Calu3 (cell line): ENCODE measurements around the gene CRYBB3. TPM values are rescaled to one million over a fixed set of nuclear protein-coding genes. Genes with fewer than 3 reads are reported as not detected.

Experiments
- BruUV-seq: library from RNA; stranded (reverse); fragments of 400-500 nt; replicated peaks from 2 replicates; lab custom pipeline; 2021; lab: Mats Ljungman, UMichigan
- CTCF ChIA-PET: fragments of 300-600 bp; sonication (Branson Sonifier 250); formaldehyde crosslinking; loops from one replicate; lab custom pipeline; 2022; ENCODE audit warnings: antibody characterized with exemption; lab: Charles Lee
- DNase-seq: peaks from one replicate; pipeline ENCODE4 v3.0.0; 2022
- H3K27ac Mint-ChIP-seq: one replicate; pipeline ENCODE4 v1.8.0; 2022; ENCODE audit warnings: mixed read lengths; ENCODE audit not compliant: unreplicated experiment
- H3K27me3 Mint-ChIP-seq: one replicate; pipeline ENCODE4 v1.8.0; 2022; ENCODE audit warnings: mixed read lengths; ENCODE audit not compliant: unreplicated experiment
- H3K36me3 Mint-ChIP-seq: one replicate; pipeline ENCODE4 v1.8.0; 2022; ENCODE audit warnings: mild to moderate bottlenecking, moderate library complexity, mixed read lengths; ENCODE audit not compliant: insufficient read depth, unreplicated experiment
- H3K4me1 Mint-ChIP-seq: one replicate; pipeline ENCODE4 v1.8.0; 2022; ENCODE audit warnings: mild to moderate bottlenecking, low read depth, mixed read lengths; ENCODE audit not compliant: unreplicated experiment
- H3K4me3 Mint-ChIP-seq: one replicate; pipeline ENCODE4 v1.8.0; 2022; ENCODE audit warnings: mild to moderate bottlenecking, low read depth, moderate library complexity, mixed read lengths; ENCODE audit not compliant: unreplicated experiment
- H3K9me3 Mint-ChIP-seq: one replicate; pipeline ENCODE4 v1.8.0; 2022; ENCODE audit warnings: low read depth, mixed read lengths; ENCODE audit not compliant: unreplicated experiment
- CTCF ChIP-seq: fragments of 200-600 bp; IDR thresholded peaks from one replicate; pipeline ENCODE4 v1.8.0; 2022; ENCODE audit warnings: antibody characterized with exemption; ENCODE audit not compliant: unreplicated experiment
- intact Hi-C: fragments of 100-400 bp; cut with micrococcal nuclease; formaldehyde crosslinking; loops from one replicate; pipeline ENCODE4 v1.10.0; 2022; ENCODE audit not compliant: unreplicated experiment
- total RNA-seq: library from RNA; stranded (reverse); gene quantifications from 2 replicates; pipeline ENCODE4 v1.2.3, GENCODE V29; 2022

Gene CRYBB3
- total RNA-seq, 1 experiment from 2014 or later = 1.4 TPM

- Mint-ChIP-seq H3K27me3 (peaks cover 25% of the 10 kb centered on the region), H3K27ac (no peak overlapping the region), H3K4me3 (no peak overlapping the region), H3K4me1 (no peaks in the 10 kb centered on the region), H3K36me3 (no peaks in the 10 kb centered on the region), H3K9me3 (peaks cover 3% of the 10 kb centered on the region)
- intact Hi-C loops = no loop called here
- TF ChIP-seq CTCF = no peak
- no TSS peak for BruUV-seq
- CTCF ChIA-PET = no interaction called here
- DNase-seq = no peak
Measured at GRCh38 chr22:25216230-25216629, 16.6 kb downstream of the CRYBB3 start.

DNA sequence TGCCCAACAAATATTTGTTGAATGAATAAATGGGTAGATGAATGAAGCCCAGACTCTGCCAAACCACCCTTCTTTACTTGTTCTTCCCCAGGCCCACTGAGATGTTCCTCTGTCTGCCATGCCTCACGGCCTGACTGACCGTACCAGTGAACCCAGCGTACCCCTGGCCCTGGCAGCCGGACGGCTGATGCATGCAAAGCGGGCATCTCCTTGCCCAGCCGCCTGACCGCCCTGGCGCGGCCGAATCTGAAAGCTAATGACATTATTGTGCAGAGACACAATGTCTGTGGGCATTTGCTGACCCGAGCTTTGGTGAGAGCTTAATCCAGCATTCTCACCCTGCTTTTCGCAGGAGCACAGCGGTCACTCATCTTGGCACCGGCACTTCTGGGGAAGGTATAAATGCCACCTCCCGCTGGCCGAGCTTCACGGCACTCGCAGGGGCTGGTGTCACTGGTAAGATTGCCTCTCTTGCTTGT lies 19.6 kb downstream of the CRYBB3 start, which contains the start of gene CRYBB2:
CRYBB2 (plus strand) TSS at position 429 of the 479 bp plus-strand sequence. CDS start 1,791 bp downstream, outside the sequence.
- H3K4me1 Mint-ChIP-seq = no peaks in the 10 kb centered on the region
- peaks cover 49% of the 10 kb centered on the region for H3K27me3 Mint-ChIP-seq
- intact Hi-C loops = no loop called here
- no peak for TF ChIP-seq CTCF
- no peaks in the 10 kb centered on the region for H3K36me3 Mint-ChIP-seq
- H3K9me3 Mint-ChIP-seq = no peaks in the 10 kb centered on the region
- no peak for DNase-seq
- no peak within 1 kb of the TSS for H3K4me3 Mint-ChIP-seq
- CTCF ChIA-PET = no interaction called here
- no peak within 1 kb of the TSS for H3K27ac Mint-ChIP-seq
- BruUV-seq = no TSS peak

DNA sequence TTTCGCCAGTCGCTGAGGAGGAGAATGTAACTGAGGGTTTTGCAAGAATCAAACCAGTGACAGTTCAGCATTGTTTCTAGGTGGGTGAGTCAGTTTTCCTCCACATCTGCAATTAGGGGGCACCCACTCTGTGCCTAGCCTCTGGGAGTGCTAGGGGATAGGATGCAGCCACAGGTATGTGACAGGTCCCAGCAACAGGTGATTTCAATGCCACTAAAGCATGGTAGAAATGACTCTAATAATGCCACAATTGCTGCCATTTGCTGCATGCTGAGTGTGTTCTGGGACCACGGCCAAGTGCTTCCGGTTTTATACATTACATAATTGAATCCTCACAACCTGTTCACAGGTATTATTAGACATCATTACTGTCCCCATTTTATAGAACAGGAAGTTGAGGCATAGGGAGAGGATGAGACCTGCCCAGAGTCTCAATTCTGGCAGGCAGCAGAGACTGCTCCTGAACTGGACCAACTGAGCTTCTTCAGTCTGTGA lies 20.3 kb downstream of the CRYBB3 start:
- TF ChIP-seq CTCF = no peak
- Mint-ChIP-seq H3K4me1 (no peaks in the 10 kb centered on the region), H3K4me3 (no peak overlapping the region), H3K27me3 (peaks cover 49% of the 10 kb centered on the region), H3K36me3 (no peaks in the 10 kb centered on the region), H3K27ac (no peak overlapping the region), H3K9me3 (no peaks in the 10 kb centered on the region)
- no TSS peak for BruUV-seq
- DNase-seq = no peak
- intact Hi-C loops = no loop called here
- CTCF ChIA-PET = no interaction called here

- intact Hi-C loops = no loop called here
- DNase-seq = no peak
- no TSS peak for BruUV-seq
- CTCF ChIA-PET = no interaction called here
- Mint-ChIP-seq H3K4me1 (no peaks in the 10 kb centered on the region), H3K27ac (no peak overlapping the region), H3K4me3 (no peak overlapping the region), H3K9me3 (no peaks in the 10 kb centered on the region), H3K27me3 (peaks cover 49% of the 10 kb centered on the region), H3K36me3 (no peaks in the 10 kb centered on the region)
- no peak for TF ChIP-seq CTCF
Measured at GRCh38 chr22:25221790-25222189, 22.1 kb downstream of the CRYBB3 start.
